ENCODE data around the gene RNF25. TPM values are rescaled to one million over a fixed set of nuclear protein-coding genes. Genes with fewer than 3 reads are reported as not detected.

The RNF25 gene
- total RNA-seq, 4 donors from 2014 or later: 13.5 to 57.0 (median 19.5) TPM

DNA sequence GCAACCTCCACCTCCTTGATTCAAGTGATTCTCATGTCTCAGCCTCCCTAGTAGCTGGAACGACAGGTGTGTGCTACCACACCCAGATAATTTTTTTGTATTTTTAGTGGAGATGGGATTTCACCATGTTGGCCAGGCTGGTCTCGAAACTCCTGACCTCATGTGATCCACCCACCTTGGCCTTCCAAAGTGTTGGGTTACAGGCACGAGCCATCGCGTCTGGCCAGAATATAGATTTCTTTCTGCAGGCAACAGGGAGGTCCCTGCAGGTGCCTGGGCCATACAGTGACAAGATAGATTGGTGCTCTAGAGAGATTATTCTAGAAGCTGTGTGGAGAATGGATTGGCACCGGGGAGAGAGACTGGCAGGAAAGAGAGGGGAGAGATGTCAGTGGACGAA, 50.8 kb downstream of the RNF25 start:
- no peaks in the 10 kb centered on the region for H3K9me3 ChIP-seq
- H3K36me3 ChIP-seq: peaks cover 0 to 24% (median 0%) of the 10 kb centered on the region in 3 donors
- H3K27ac ChIP-seq: no peak overlapping the region
- 76 to 81% methylated on average over 7 of the region's 7 CpGs for WGBS, 2 donors
- no peaks in the 10 kb centered on the region for H3K4me1 ChIP-seq
- no peak for DNase-seq (ENCODE audit: low spot score in 2 of 2)
- no peak overlapping the region for H3K4me3 ChIP-seq
- H3K27me3 ChIP-seq: no peaks in the 10 kb centered on the region
- TF ChIP-seq CTCF (IDR thresholded peaks at IDR 0.05): no peak
- no peak for TF ChIP-seq EP300 (IDR thresholded peaks at IDR 0.05)
- no peak for TF ChIP-seq POLR2A (IDR thresholded peaks at IDR 0.05)

DNA sequence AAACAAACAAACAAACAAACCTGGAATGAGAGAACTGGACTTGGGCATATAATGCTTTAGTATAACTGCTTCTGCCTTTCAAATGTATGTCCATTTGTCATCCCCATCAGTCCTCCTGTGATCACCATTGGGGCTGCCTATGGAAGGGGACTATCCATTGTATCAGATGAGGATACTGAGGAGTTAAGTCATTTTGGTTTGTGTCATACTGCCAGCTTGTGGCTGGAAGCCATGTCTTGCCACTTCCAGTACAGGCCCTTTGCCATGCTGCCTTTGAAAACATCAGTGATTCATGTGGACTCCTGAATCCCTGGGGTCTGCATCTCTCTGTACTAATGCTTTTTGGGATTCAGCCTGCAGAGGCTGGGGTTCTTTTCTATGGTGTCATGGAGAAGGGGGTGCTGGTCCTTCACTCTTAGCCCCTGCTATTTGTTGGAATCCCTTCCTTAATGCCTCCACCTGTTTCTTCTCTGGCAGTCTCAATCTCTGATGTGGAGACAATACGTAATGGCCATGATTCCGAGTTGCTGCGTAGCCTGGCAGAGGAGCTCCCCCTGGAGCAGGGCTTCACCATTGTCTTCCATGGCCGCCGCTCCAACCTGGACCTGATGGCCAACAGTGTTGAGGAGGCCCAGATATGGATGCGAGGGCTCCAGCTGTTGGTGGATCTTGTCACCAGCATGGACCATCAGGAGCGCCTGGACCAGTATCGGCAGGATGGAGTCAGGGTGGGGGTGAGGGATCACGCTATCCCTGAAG, 53.5 kb downstream of the RNF25 start:
- no peaks in the 10 kb centered on the region for H3K9me3 ChIP-seq
- H3K27me3 ChIP-seq: no peaks in the 10 kb centered on the region
- TF ChIP-seq POLR2A (IDR thresholded peaks at IDR 0.05) (no peak), EP300 (IDR thresholded peaks at IDR 0.05) (no peak), CTCF (IDR thresholded peaks at IDR 0.05) (no peak)
- no peak overlapping the region for H3K27ac ChIP-seq
- H3K36me3 ChIP-seq: peaks cover 0 to 19% (median 0%) of the 10 kb centered on the region in 3 donors
- DNase-seq (ENCODE audit: low spot score in 2 of 2): no peak
- no peaks in the 10 kb centered on the region for H3K4me1 ChIP-seq
- H3K4me3 ChIP-seq: no peak overlapping the region
- 87 to 88% methylated on average over 9 of the region's 9 CpGs for WGBS, 2 donors

DNA sequence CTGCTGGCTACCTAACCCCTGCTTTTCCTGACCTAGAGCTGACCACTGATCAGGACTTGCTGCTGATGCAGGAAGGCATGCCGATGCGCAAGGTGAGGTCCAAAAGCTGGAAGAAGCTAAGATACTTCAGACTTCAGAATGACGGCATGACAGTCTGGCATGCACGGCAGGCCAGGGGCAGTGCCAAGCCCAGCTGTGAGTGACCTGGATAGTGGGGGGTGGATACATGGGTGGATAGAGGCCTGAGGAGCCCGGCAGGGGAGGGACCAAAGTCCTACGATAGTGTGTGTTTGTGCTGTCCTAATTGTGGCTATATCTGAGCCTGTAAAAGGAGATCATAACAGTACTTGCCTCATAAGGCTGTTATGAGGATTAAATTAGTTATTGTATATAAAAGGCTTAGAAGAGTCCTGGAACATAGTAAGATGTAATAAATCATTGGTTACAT, 55.9 kb downstream of the RNF25 start:
- Histone ChIP-seq H3K36me3 (peaks cover 0 to 19% (median 0%) of the 10 kb centered on the region in 3 donors), H3K27ac (no peak overlapping the region), H3K4me3 (no peak overlapping the region), H3K9me3 (no peaks in the 10 kb centered on the region), H3K27me3 (no peaks in the 10 kb centered on the region), H3K4me1 (no peaks in the 10 kb centered on the region)
- DNase-seq (ENCODE audit: low spot score in 2 of 2): no peak
- no peak for TF ChIP-seq CTCF (IDR thresholded peaks at IDR 0.05)
- TF ChIP-seq EP300 (IDR thresholded peaks at IDR 0.05): no peak
- no peak for TF ChIP-seq POLR2A (IDR thresholded peaks at IDR 0.05)
- WGBS, 2 donors: 74 to 86% methylated on average over 6 of the region's 6 CpGs

Other genes with a start within 250 kb of the RNF25 start
- 10 to 100 TPM; 14.0 to 40.8 (median 19.9) TPM for gene USP37, start 103.7 kb downstream of the RNF25 start, total RNA-seq
- 10 to 100 TPM; 34.2 to 66.4 (median 39.7) TPM for gene CNOT9, start 103.2 kb downstream of the RNF25 start, total RNA-seq
- 10 to 100 TPM in 3 of 4 donors, 1 to 10 TPM in 1; 9.2 to 20.1 (median 13.4) TPM for gene PLCD4, start 64.1 kb downstream of the RNF25 start, total RNA-seq
- 10 to 100 TPM; 24.7 to 31.7 (median 26.6) TPM for gene ZNF142, start 12.4 kb downstream of the RNF25 start, total RNA-seq
- 10 to 100 TPM; 28.2 to 45.2 (median 38.0) TPM for gene BCS1L, start 12.3 kb downstream of the RNF25 start, total RNA-seq
- 10 to 100 TPM; 63.9 to 71.4 (median 67.6) TPM for gene STK36, start 84 bp upstream of the RNF25 start, total RNA-seq
- 10 to 100 TPM; 15.3 to 49.6 (median 38.4) TPM for gene TTLL4, start 38.8 kb upstream of the RNF25 start, total RNA-seq
- 10 to 100 TPM; 57.6 to 92.4 (median 78.9) TPM for gene CYP27A1, start 110.1 kb upstream of the RNF25 start, total RNA-seq
- not detected for gene PRKAG3, start 159.8 kb upstream of the RNF25 start, total RNA-seq
- gene WNT6, start 187.8 kb upstream of the RNF25 start, total RNA-seq: 10 to 100 TPM; 26.1 to 81.5 (median 48.2) TPM
- gene WNT10A, start 208.8 kb upstream of the RNF25 start, total RNA-seq: 1 to 10 TPM in 1 of 4 donors, under 1 TPM in 2, not detected in 1; 0.21 to 1.3 (median 0.39) TPM